B cell (primary cell): ENCODE data around the gene TNRC6B. TPM values are rescaled to one million over a fixed set of nuclear protein-coding genes. Genes with fewer than 3 reads are reported as not detected.

Source experiments
- ATAC-seq: fragments of 200-7000 bp; cut with Tn5 transposase; one replicate; pipeline ENCODE4 v1.10.0; 2021; ENCODE audit warnings: low read depth, mild to moderate bottlenecking, moderate number of reproducible peaks, moderate library complexity
- CTCF ChIA-PET: fragments of 350-600 bp; sonication (Branson Sonifier 250); formaldehyde crosslinking; loops from one replicate; lab custom pipeline; 2021; ENCODE audit warnings: antibody characterized with exemption, inconsistent platforms; lab: Charles Lee
- POLR2A ChIA-PET: fragments of 350-600 bp; sonication (Branson Sonifier 250); formaldehyde crosslinking; loops from one replicate; lab custom pipeline; 2021; ENCODE audit warnings: antibody characterized with exemption; lab: Charles Lee
- DNase-seq: peaks from one replicate; pipeline ENCODE4 v3.0.0; 2013
- H2AFZ ChIP-seq: 2 replicates; pipeline ENCODE4 v1.6.1; 2012; ENCODE audit warnings: mild to moderate bottlenecking, low read depth, low read length; ENCODE audit not compliant: insufficient read depth, poor library complexity, severe bottlenecking
- H3K27ac ChIP-seq, 2 donors: 1 replicate in 1 of 2; 2 replicates in 1 of 2; pipeline ENCODE4 v1.5.1; 2012 to 2013; ENCODE audit warnings: low read length in 2 of 2, mild to moderate bottlenecking in 2 of 2, moderate library complexity in 1 of 2
- H3K27me3 ChIP-seq, 4 experiments: fragments of 200-600 bp in 1 of 4; sonication (generic) in 1 of 4; replicated peaks in 1 of 4; 1 replicate in 2 of 4; 2 replicates in 2 of 4; pipeline versions ENCODE4 v1.6.1 to v1.7.0; 2013 to 2016; ENCODE audit warnings: low read length in 3 of 4, mild to moderate bottlenecking in 2 of 4, mixed read lengths in 1 of 4, moderate library complexity in 1 of 4; ENCODE audit not compliant: insufficient read depth in 4 of 4, control insufficient read depth in 3 of 4; ENCODE audit errors: control extremely low read depth in 1 of 4
- H3K36me3 ChIP-seq, 2 experiments: replicated peaks in 1 of 2; 1 replicate in 1 of 2; 2 replicates in 1 of 2; pipeline versions ENCODE4 v1.6.1 to v1.7.1; 2013; ENCODE audit warnings: low read length in 1 of 2; ENCODE audit not compliant: insufficient read depth in 2 of 2, control insufficient read depth in 1 of 2; ENCODE audit errors: control extremely low read depth in 1 of 2, extremely low read depth in 1 of 2
- H3K4me1 ChIP-seq, 2 donors: fragments of 200-600 bp in 1 of 2; sonication (generic) in 1 of 2; 1 replicate in 1 of 2; 2 replicates in 1 of 2; pipeline versions ENCODE4 v1.5.1 to v1.6.1; 2013 to 2017; ENCODE audit warnings: low read length in 2 of 2; ENCODE audit not compliant: control insufficient read depth in 2 of 2, insufficient read depth in 2 of 2
- H3K4me2 ChIP-seq: replicated peaks from 2 replicates; pipeline ENCODE3; 2012; ENCODE audit warnings: mild to moderate bottlenecking, low read depth, low read length; ENCODE audit not compliant: poor library complexity, severe bottlenecking
- H3K4me3 ChIP-seq, 5 experiments: fragments of 200-600 bp in 1 of 5; sonication (generic) in 1 of 5; 1 replicate in 3 of 5; 2 replicates in 2 of 5; pipeline versions ENCODE4 v1.5.1 to v1.7.0; 2011 to 2016; ENCODE audit warnings: low read length in 4 of 5, mild to moderate bottlenecking in 4 of 5, low read depth in 2 of 5, control low read depth in 1 of 5, moderate library complexity in 1 of 5; ENCODE audit not compliant: insufficient read depth in 1 of 5; ENCODE audit errors: control extremely low read depth in 1 of 5, extremely low read depth in 1 of 5
- H3K79me2 ChIP-seq: fragments of 200-600 bp; sonication (generic); one replicate; pipeline ENCODE4 v1.6.0; 2016; ENCODE audit warnings: low read length; ENCODE audit not compliant: control insufficient read depth, insufficient read depth
- H3K9ac ChIP-seq: fragments of 200-600 bp; sonication (generic); 2 replicates; pipeline ENCODE4 v1.6.1; 2017; ENCODE audit warnings: mild to moderate bottlenecking, low read length, moderate library complexity
- H3K9me3 ChIP-seq, 3 donors: one replicate each; pipeline versions ENCODE4 v1.6.1 to v1.7.1; 2013; ENCODE audit warnings: low read length in 2 of 3; ENCODE audit not compliant: control insufficient read depth in 2 of 3, insufficient read depth in 1 of 3; ENCODE audit errors: control extremely low read depth in 1 of 3
- H4K20me1 ChIP-seq: 2 replicates; pipeline ENCODE4 v1.6.0; 2012; ENCODE audit warnings: mild to moderate bottlenecking, low read length; ENCODE audit not compliant: insufficient read depth, control insufficient read depth, poor library complexity, severe bottlenecking
- H3K27ac Mint-ChIP-seq: one replicate; pipeline ENCODE4 v1.8.0; 2021; ENCODE audit warnings: mixed read lengths
- H3K27me3 Mint-ChIP-seq: one replicate; pipeline ENCODE4 v1.8.0; 2021; ENCODE audit warnings: mixed read lengths
- H3K4me1 Mint-ChIP-seq: one replicate; pipeline ENCODE4 v1.8.0; 2021; ENCODE audit warnings: mixed read lengths
- H3K4me3 Mint-ChIP-seq: one replicate; pipeline ENCODE4 v1.8.0; 2021; ENCODE audit warnings: mixed read lengths
- H3K9me3 Mint-ChIP-seq: one replicate; pipeline ENCODE4 v1.8.0; 2022; ENCODE audit warnings: mixed read lengths; ENCODE audit not compliant: insufficient read depth
- CTCF ChIP-seq: fragments of 200-600 bp; IDR thresholded peaks from one replicate; pipeline ENCODE4 v1.8.0; 2022; ENCODE audit warnings: antibody characterized with exemption, mild to moderate bottlenecking
- EZH2 ChIP-seq: IDR thresholded peaks from 2 replicates; pipeline ENCODE4 v1.6.1; 2012; ENCODE audit warnings: borderline replicate concordance, low read depth, mild to moderate bottlenecking, moderate library complexity, low read length; ENCODE audit not compliant: insufficient read depth, poor library complexity, severe bottlenecking
- WGBS: methylation state at CpG from one replicate; pipeline ENCODE4 v1.1.5; 2013; ENCODE audit warnings: missing lambda C conversion rate; ENCODE audit not compliant: insufficient coverage; 5-methylcytosine and 5-hydroxymethylcytosine counted together
- intact Hi-C: fragments of 100-400 bp; cut with micrococcal nuclease; formaldehyde crosslinking; loops from one replicate; pipeline ENCODE4 v1.10.0; 2022
- polyA plus RNA-seq: library from polyadenylated mRNA; depleted of rRNA; stranded (reverse); fragments of >200 nt; gene quantifications from 2 replicates; pipeline ENCODE4 v1.2.3, GENCODE V29; 2012
- total RNA-seq, 2 donors: library from RNA; stranded (reverse); fragments of 120-200 nt in 1 of 2; gene quantifications; 1 replicate in 1 of 2; 2 replicates in 1 of 2; pipeline versions ENCODE4 v1.2.3 to v1.2.4, GENCODE V29; 2013 to 2022

Gene TNRC6B
- total and polyA plus RNA-seq, 2 donors (not counting 1 experiment from before 2014, with no cell fraction given), result 28.8 to 210 TPM

DNA sequence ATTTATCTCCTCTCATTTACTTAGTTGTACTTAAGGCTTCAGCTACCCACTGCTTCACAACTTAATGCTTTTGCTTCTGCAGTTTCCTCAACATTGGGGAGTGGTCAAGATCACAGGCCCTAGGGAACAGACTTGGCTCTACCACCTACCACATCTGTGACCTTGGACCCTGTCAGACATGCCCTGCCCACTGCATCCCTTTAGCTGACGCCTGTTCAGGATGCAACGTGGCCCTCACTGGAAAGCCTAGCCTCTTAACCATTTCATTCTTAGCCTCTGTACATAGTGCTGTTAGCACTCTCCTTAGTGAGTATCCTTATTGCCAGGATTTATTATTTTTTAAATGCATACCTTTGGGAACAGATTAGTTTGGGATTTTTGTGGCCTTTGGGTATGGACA lies 34.4 kb downstream of the TNRC6B start:
- CTCF ChIA-PET, result interaction anchor here (1.1 kb wide), 1 partner anchor 35 kb away, joined by 3 read pairs; the partner anchor contains the start of gene TNRC6B
- no peak overlapping the region for H3K4me2 ChIP-seq
- peaks cover 85% of the 10 kb centered on the region for H3K79me2 ChIP-seq
- H3K36me3 ChIP-seq, result peaks cover 3 to 6% of the 10 kb centered on the region in 2 experiments
- WGBS, result 67% methylated on average over 2 of the region's 2 CpGs
- H3K4me1 ChIP-seq, result peaks cover 56 to 65% of the 10 kb centered on the region in 2 donors
- TF ChIP-seq EZH2, result no peak
- TF ChIP-seq CTCF, result no peak
- DNase-seq (no peak), ATAC-seq (no peak)
- H3K4me1 Mint-ChIP-seq, result peaks cover 85% of the 10 kb centered on the region
- POLR2A ChIA-PET, result no interaction called here
- no peak overlapping the region for H3K4me3 Mint-ChIP-seq
- no peaks in the 10 kb centered on the region for H3K27me3 ChIP-seq
- no peak overlapping the region for H3K9ac ChIP-seq
- no peaks in the 10 kb centered on the region for H3K9me3 Mint-ChIP-seq
- no peak overlapping the region for H3K27ac ChIP-seq
- no peaks in the 10 kb centered on the region for H3K9me3 ChIP-seq
- intact Hi-C loops, result no loop called here
- peak overlapping the region; percentile 46 for H3K27ac Mint-ChIP-seq
- no peak overlapping the region for H2AFZ ChIP-seq
- H4K20me1 ChIP-seq, result peaks cover 88% of the 10 kb centered on the region
- no peak overlapping the region for H3K4me3 ChIP-seq
- H3K27me3 Mint-ChIP-seq, result no peaks in the 10 kb centered on the region

DNA sequence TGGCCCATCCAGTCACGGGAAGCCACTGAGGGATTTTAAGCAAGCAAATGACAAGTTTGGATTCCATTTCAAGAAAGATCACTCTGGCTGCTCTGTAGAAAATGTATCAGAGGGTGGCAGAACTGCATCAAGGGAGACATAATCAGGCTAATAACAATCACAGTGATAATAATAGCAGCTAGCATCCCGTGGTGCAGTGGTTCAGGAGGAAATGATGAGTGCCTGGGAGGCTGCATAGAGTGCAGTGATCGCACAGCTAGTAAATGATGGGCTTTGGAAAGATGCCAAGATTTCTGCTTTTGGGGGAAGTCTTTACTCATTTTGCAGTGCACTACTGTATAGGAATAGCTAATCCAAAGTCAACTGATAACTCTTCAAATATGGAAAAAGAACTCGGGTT lies 35.8 kb downstream of the TNRC6B start:
- intact Hi-C loops, result no loop called here
- Histone ChIP-seq H4K20me1 (peaks cover 94% of the 10 kb centered on the region), H3K9me3 (no peaks in the 10 kb centered on the region), H2AFZ (no peak overlapping the region), H3K27ac (no peak overlapping the region), H3K4me1 (peaks cover 64 to 71% of the 10 kb centered on the region in 2 donors), H3K4me2 (no peak overlapping the region), H3K9ac (no peak overlapping the region), H3K4me3 (no peak overlapping the region), H3K79me2 (peaks cover 85% of the 10 kb centered on the region), H3K27me3 (no peaks in the 10 kb centered on the region), H3K36me3 (peaks cover 3 to 6% of the 10 kb centered on the region in 2 experiments)
- Mint-ChIP-seq H3K27ac (peak overlapping the region; percentile 75), H3K4me3 (no peak overlapping the region), H3K27me3 (no peaks in the 10 kb centered on the region), H3K9me3 (no peaks in the 10 kb centered on the region), H3K4me1 (peaks cover 84% of the 10 kb centered on the region)
- CTCF ChIA-PET, result interaction anchor here (0.5 kb wide), 1 partner anchor 263 kb away, joined by 3 read pairs; no protein-coding TSS in a partner anchor
- POLR2A ChIA-PET, result no interaction called here
- TF ChIP-seq EZH2 (no peak), CTCF (no peak)
- no peak for DNase-seq
- no peak for ATAC-seq
- 83% methylated on average over 1 of the region's 4 CpGs for WGBS
